ENCODE results near the gene ENOX2. TPM values are rescaled to one million over a fixed set of nuclear protein-coding genes. Genes with fewer than 3 reads are reported as not detected.

The ENOX2 gene
- total RNA-seq, 1 donor from 2014 or later: 14.0 TPM

DNA sequence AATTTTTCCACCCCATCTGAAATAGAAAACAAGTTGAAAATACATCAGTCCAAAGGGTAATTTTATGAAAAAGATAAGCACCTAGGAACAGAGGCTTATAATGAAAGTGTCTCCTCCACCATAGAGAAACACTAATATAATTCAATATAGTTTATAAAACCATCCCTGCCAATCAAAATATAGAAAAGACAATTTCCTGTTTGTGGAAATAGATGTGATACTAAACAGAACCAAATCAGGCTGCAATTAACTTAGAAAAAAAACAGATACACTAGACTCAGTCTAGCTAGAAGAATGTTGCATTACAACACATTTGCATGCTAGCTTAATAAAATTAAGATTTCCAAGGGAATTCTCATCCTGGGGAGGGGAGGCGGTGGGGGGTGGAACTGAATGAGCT is 68.2 kb downstream of the ENOX2 start:
- no peaks in the 10 kb centered on the region for H3K27me3 Mint-ChIP-seq (ENCODE audit: unreplicated experiment)
- H3K4me3 Mint-ChIP-seq (ENCODE audit: unreplicated experiment): no peak overlapping the region
- H3K9me3 Mint-ChIP-seq (ENCODE audit: unreplicated experiment): no peaks in the 10 kb centered on the region
- H3K27ac Mint-ChIP-seq (ENCODE audit: unreplicated experiment): no peak overlapping the region
- H3K4me1 Mint-ChIP-seq (ENCODE audit: unreplicated experiment): peaks cover 22% of the 10 kb centered on the region
- H3K36me3 Mint-ChIP-seq (ENCODE audit: low read depth, unreplicated experiment): no peaks in the 10 kb centered on the region
- DNase-seq (ENCODE audit: low spot score): no peak
- TF ChIP-seq, protein P1, sequence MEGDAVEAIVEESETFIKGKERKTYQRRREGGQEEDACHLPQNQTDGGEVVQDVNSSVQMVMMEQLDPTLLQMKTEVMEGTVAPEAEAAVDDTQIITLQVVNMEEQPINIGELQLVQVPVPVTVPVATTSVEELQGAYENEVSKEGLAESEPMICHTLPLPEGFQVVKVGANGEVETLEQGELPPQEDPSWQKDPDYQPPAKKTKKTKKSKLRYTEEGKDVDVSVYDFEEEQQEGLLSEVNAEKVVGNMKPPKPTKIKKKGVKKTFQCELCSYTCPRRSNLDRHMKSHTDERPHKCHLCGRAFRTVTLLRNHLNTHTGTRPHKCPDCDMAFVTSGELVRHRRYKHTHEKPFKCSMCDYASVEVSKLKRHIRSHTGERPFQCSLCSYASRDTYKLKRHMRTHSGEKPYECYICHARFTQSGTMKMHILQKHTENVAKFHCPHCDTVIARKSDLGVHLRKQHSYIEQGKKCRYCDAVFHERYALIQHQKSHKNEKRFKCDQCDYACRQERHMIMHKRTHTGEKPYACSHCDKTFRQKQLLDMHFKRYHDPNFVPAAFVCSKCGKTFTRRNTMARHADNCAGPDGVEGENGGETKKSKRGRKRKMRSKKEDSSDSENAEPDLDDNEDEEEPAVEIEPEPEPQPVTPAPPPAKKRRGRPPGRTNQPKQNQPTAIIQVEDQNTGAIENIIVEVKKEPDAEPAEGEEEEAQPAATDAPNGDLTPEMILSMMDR (IDR thresholded peaks at IDR 0.05; ENCODE audit: unreplicated experiment): no peak

DNA sequence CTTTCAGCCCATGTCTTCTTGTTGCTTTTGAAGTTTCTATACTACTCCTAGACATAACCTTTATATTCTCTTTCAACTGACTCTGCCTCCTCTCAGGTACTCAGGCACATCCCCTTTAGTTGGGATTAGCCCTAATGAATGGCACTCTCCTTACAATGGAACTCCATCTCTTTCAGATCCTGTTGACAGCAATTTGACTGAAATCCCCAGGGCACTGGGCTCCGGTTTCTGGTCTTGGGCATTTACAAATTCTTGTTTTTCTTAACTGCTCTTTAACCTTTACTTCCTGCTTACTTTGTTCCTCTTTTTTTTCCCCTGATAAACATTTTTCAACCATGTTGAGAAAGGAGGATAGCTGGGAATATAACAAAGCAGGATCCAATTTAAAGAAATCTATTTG is 68.9 kb downstream of the ENOX2 start:
- DNase-seq (ENCODE audit: low spot score): peak; percentile 2
- TF ChIP-seq, protein P1 (IDR thresholded peaks at IDR 0.05; ENCODE audit: unreplicated experiment): no peak
- no peaks in the 10 kb centered on the region for H3K27me3 Mint-ChIP-seq (ENCODE audit: unreplicated experiment)
- no peaks in the 10 kb centered on the region for H3K9me3 Mint-ChIP-seq (ENCODE audit: unreplicated experiment)
- peak overlapping the region; percentile 18 for H3K27ac Mint-ChIP-seq (ENCODE audit: unreplicated experiment)
- no peak overlapping the region for H3K4me3 Mint-ChIP-seq (ENCODE audit: unreplicated experiment)
- H3K36me3 Mint-ChIP-seq (ENCODE audit: low read depth, unreplicated experiment): no peaks in the 10 kb centered on the region
- H3K4me1 Mint-ChIP-seq (ENCODE audit: unreplicated experiment): peaks cover 22% of the 10 kb centered on the region

DNA sequence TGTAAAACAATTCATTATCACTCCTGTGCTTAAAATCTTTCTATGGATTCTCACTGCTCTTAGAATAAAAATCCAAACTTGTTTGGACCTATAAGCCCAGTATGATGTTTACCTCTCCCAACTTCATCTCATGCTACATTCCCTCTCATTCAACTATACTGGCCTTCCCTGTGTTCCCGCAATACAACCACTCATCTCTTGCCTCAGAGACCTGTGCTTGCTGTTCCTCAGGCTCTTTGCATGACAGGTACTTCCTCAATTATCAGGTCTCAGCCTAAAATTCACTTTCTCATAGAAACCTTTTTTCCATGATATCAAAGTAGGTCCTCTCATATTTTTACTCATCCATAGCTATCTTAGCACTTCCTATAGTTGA is 71.7 kb downstream of the ENOX2 start:
- DNase-seq (ENCODE audit: low spot score): no peak
- Mint-ChIP-seq H3K36me3 (ENCODE audit: low read depth, unreplicated experiment) (no peaks in the 10 kb centered on the region), H3K9me3 (ENCODE audit: unreplicated experiment) (no peaks in the 10 kb centered on the region), H3K27me3 (ENCODE audit: unreplicated experiment) (no peaks in the 10 kb centered on the region), H3K4me3 (ENCODE audit: unreplicated experiment) (no peak overlapping the region), H3K4me1 (ENCODE audit: unreplicated experiment) (peaks cover 22% of the 10 kb centered on the region), H3K27ac (ENCODE audit: unreplicated experiment) (no peak overlapping the region)
- TF ChIP-seq, protein P1 (IDR thresholded peaks at IDR 0.05; ENCODE audit: unreplicated experiment): no peak

DNA sequence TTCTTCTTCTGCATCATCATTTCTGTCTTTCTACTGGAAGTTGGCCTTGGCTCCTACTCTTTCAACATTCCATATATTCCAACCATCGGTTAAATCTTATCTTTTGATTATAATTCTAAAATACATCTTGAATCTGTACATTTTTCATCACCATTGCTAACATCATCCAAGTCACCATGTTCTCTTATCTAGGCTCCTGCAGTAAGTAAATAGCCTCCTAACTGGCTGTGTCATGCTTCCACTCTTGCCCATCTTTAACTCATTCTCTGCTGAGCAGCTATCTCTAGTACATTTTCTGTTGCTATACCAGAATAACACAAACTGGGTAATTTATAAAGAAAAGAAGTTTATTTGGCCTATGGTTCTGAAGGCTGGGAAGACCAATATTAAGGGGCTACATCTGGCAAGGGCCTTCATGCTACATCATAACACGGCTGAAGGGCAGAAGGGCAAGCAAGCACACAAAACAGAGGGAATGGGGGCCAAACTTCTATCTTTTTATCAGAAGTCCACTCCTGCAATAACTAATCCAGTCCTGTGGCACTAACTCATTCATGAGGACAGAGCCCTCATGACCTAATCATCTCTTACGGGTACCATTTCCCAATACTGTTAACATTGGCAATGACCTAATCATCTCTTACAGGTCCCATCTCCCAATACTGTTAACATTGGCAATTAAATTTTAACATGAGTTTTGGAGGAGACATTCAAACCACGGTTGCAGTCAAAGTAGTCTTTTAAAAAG is 72.2 kb downstream of the ENOX2 start:
- no peak overlapping the region for H3K27ac Mint-ChIP-seq (ENCODE audit: unreplicated experiment)
- peaks cover 22% of the 10 kb centered on the region for H3K4me1 Mint-ChIP-seq (ENCODE audit: unreplicated experiment)
- DNase-seq (ENCODE audit: low spot score): no peak
- H3K27me3 Mint-ChIP-seq (ENCODE audit: unreplicated experiment): no peaks in the 10 kb centered on the region
- TF ChIP-seq, protein P1 (IDR thresholded peaks at IDR 0.05; ENCODE audit: unreplicated experiment): no peak
- no peaks in the 10 kb centered on the region for H3K9me3 Mint-ChIP-seq (ENCODE audit: unreplicated experiment)
- H3K4me3 Mint-ChIP-seq (ENCODE audit: unreplicated experiment): no peak overlapping the region
- H3K36me3 Mint-ChIP-seq (ENCODE audit: low read depth, unreplicated experiment): no peaks in the 10 kb centered on the region
